Nephron progenitor cell (in vitro differentiated cells): ENCODE data around the gene GJB6.

ENCODE experiments used
- DNase-seq: peaks from one replicate; pipeline ENCODE4 v3.0.0; 2021
- H3K27ac Mint-ChIP-seq: 2 replicates; pipeline ENCODE4 v1.8.0; 2021; ENCODE audit warnings: mild to moderate bottlenecking, moderate library complexity, mixed read lengths
- H3K27me3 Mint-ChIP-seq: 2 replicates; pipeline ENCODE4 v1.8.0; 2021; ENCODE audit warnings: mild to moderate bottlenecking, low read depth, mixed read lengths; ENCODE audit not compliant: poor library complexity
- H3K36me3 Mint-ChIP-seq: 2 replicates; pipeline ENCODE4 v1.8.0; 2021; ENCODE audit warnings: low read depth, mixed read lengths
- H3K4me1 Mint-ChIP-seq: 2 replicates; pipeline ENCODE4 v1.8.0; 2021; ENCODE audit warnings: mixed read lengths
- H3K4me3 Mint-ChIP-seq: 2 replicates; pipeline ENCODE4 v1.8.0; 2021; ENCODE audit warnings: mild to moderate bottlenecking, moderate library complexity, mixed read lengths
- H3K9me3 Mint-ChIP-seq: 2 replicates; pipeline ENCODE4 v1.8.0; 2021; ENCODE audit warnings: mild to moderate bottlenecking, moderate library complexity, mixed read lengths
- CTCF ChIP-seq: fragments of 200-600 bp; sonication (generic); IDR thresholded peaks from 2 replicates; pipeline ENCODE4 v1.5.0; 2021; ENCODE audit warnings: antibody characterized with exemption

GJB6 gene

GRCh38 chr13:20173116-20173746 is 58.9 kb downstream of the GJB6 start:
- Mint-ChIP-seq H3K9me3 (no peaks in the 10 kb centered on the region), H3K4me3 (no peak overlapping the region), H3K27ac (no peak overlapping the region), H3K4me1 (peaks cover 17% of the 10 kb centered on the region), H3K36me3 (no peaks in the 10 kb centered on the region), H3K27me3 (peaks cover 20% of the 10 kb centered on the region)
- TF ChIP-seq CTCF = no peak
- DNase-seq = no peak
